Measurements from ENCODE around the gene KNCN. TPM values are rescaled to one million over a fixed set of nuclear protein-coding genes. Genes with fewer than 3 reads are reported as not detected.

Gene KNCN
- total RNA-seq, result not detected

DNA sequence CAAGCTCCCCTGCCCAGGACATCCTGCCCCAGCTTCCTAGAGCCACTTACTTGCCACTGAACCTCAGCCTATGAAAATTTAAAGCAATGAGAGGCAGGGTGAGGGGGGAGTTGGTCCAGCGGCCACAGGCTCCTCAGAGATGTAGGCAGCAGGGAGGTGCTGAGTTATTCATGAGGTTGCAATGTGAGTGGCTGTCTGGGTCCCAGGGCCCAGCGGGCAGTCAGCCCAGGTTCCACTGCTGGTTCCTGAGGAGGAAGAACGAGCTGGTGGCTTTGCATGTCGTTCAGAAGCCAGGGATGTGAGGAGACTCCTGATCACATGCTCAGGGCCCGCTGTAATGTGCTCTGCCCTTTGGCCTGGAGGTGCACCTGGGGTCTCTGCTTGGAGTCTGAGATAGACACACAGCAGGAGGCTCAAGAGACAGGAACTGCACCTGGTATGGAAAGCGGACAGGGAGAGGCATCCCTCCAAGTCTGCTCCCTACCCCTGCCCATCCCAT is at the start of gene KNCN:
TSS of gene KNCN (minus strand) at position 51 of the 499 bp plus-strand sequence. CDS start 432 bp downstream, outside the sequence.
- TF ChIP-seq, protein P1, sequence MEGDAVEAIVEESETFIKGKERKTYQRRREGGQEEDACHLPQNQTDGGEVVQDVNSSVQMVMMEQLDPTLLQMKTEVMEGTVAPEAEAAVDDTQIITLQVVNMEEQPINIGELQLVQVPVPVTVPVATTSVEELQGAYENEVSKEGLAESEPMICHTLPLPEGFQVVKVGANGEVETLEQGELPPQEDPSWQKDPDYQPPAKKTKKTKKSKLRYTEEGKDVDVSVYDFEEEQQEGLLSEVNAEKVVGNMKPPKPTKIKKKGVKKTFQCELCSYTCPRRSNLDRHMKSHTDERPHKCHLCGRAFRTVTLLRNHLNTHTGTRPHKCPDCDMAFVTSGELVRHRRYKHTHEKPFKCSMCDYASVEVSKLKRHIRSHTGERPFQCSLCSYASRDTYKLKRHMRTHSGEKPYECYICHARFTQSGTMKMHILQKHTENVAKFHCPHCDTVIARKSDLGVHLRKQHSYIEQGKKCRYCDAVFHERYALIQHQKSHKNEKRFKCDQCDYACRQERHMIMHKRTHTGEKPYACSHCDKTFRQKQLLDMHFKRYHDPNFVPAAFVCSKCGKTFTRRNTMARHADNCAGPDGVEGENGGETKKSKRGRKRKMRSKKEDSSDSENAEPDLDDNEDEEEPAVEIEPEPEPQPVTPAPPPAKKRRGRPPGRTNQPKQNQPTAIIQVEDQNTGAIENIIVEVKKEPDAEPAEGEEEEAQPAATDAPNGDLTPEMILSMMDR (IDR thresholded peaks at IDR 0.05), result no peak

DNA sequence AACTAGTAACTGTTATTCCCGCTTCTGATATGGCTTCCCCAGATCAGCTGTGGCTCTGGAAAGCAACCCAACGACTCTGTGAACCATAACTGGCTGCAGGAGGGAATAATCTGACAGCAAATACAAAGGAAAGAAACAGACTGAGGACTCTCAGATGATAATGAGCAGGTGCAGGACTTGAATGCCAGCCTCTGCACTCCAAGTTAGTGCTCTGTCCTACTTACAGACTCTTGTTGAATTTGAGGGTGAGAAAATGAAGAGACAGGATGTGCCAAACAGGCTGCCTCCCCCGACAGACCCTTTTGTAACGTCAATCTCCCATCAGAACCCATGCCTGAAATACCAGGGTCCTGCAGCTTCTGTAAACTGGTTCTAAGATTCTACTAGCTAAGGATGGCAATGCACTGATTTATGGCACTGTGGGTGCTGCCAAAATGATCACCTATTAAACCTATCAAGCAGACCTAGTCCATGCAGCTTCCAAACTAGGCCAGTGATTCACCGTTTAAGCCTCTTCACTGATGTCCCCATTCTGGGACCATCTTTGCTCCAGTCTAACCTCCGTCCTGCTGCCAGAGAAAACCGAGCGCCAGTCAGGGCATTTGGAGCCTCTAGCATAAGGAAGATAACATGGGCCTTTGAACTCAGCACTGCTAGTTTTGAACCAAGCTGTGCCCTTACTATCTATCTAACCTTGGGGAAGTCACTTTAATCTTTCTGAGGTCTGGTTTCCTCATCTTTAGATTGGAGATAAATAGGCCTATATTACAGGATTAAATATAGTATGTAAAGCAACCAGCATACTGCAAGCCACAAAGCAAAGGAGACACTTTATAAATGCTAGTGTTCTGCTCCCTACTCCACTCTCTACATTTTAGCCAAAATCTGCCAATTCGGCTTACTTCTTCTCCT is 47.9 kb upstream of the KNCN start:
- intact Hi-C loops (cut with DNase I), result no loop called here

More for the DNA sequence above, at the start of gene KNCN:
- Histone ChIP-seq H3K27me3 (no peaks in the 10 kb centered on the region), H3K27ac (no peak within 1 kb of the TSS), H3K9me3 (no peaks in the 10 kb centered on the region), H3K4me3 (no peak within 1 kb of the TSS), H3K4me1 (no peaks in the 10 kb centered on the region), H3K36me3 (no peaks in the 10 kb centered on the region)
- no peak for DNase-seq (ENCODE audit: low spot score in 2 of 2)
- intact Hi-C loops (cut with DNase I), result no loop called here

DNA sequence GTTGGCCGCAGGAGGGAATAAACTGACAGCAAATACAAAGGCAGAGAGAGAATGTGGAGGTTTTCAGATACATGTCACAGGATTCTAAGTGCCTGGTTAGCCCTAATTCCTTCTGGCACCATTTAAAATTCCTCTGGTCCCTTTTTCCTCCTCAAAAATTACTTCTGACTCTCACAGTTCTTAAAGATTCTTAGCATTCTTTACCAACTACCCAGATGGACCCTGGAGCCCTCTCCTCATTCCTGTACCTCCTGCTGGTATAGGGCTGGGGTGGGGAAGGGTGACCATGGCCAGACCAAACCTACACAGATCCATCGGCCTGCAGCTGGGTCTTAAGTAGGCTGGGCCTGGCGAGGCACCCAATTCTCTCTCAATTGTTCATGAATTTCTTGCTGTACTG is 45.4 kb upstream of the KNCN start:
- peaks cover 0 to under 1% of the 10 kb centered on the region in 2 donors for H3K4me1 ChIP-seq
- no peak for DNase-seq (ENCODE audit: low spot score in 2 of 2)
- no peak overlapping the region for H3K4me3 ChIP-seq
- peaks cover 21 to 23% of the 10 kb centered on the region in 2 donors for H3K36me3 ChIP-seq
- no peaks in the 10 kb centered on the region for H3K9me3 ChIP-seq
- H3K27ac ChIP-seq, result no peak overlapping the region
- no peaks in the 10 kb centered on the region for H3K27me3 ChIP-seq
- intact Hi-C loops (cut with DNase I), result no loop called here
- TF ChIP-seq, protein P1 (IDR thresholded peaks at IDR 0.05), result no peak

More for the DNA sequence above, 47.9 kb upstream of the KNCN start:
- H3K27me3 ChIP-seq, result no peaks in the 10 kb centered on the region
- no peaks in the 10 kb centered on the region for H3K36me3 ChIP-seq
- TF ChIP-seq, protein P1 (IDR thresholded peaks at IDR 0.05), result no peak
- H3K27ac ChIP-seq, result no peak overlapping the region
- peaks cover 2 to 13% of the 10 kb centered on the region in 2 donors for H3K4me1 ChIP-seq
- no peak for DNase-seq (ENCODE audit: low spot score in 2 of 2)
- no peak overlapping the region for H3K4me3 ChIP-seq
- no peaks in the 10 kb centered on the region for H3K9me3 ChIP-seq

DNA sequence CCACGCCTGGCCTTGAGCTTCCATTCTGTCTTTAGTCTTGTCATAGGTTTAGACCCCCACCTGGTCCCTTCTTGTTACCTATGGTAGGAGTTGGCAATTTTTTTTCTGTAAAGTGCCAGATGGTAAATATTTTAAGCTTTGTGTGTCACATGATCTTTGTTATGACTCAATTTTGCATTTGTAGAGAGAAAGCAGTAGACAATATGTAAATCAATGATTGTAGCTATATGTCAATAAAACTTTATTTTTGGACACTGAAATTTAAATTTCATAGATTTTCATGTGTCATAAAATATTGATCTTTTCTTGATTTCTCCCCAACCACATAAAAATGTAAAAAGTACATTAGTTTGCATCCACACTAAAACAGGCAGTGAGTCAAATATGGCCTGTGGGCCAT is 44.6 kb upstream of the KNCN start:
- Histone ChIP-seq H3K9me3 (no peaks in the 10 kb centered on the region), H3K27me3 (no peaks in the 10 kb centered on the region), H3K4me1 (no peaks in the 10 kb centered on the region), H3K36me3 (peaks cover 29 to 31% of the 10 kb centered on the region in 2 donors), H3K4me3 (no peak overlapping the region), H3K27ac (peak overlapping the region in 1 of 2 donors; percentile 22)
- intact Hi-C loops (cut with DNase I), result no loop called here
- TF ChIP-seq, protein P1 (IDR thresholded peaks at IDR 0.05), result no peak
- DNase-seq (ENCODE audit: low spot score in 2 of 2), result no peak

DNA sequence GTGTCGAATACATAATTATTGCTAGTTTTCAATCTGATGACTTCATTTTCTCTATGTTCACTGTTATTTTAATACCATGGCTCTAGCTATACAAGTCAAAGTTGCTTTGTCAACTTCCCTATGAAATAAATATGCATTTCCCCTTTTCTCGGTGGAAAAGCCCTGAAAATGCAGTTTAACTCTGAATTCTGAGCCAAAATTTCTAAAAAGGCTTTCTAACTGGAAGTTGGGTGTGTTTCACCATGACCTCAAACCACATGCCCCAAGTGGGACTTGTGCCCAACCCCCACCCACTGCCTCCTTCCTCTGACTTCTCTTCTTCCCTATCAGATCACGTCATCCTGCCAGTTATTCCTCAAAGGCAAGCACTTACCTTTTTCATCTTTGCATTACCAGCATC is 43.7 kb upstream of the KNCN start:
- H3K4me1 ChIP-seq, result no peaks in the 10 kb centered on the region
- no peaks in the 10 kb centered on the region for H3K9me3 ChIP-seq
- DNase-seq (ENCODE audit: low spot score in 2 of 2), result peak in 1 of 2 donors; percentile 83
- H3K4me3 ChIP-seq, result no peak overlapping the region
- TF ChIP-seq, protein P1 (IDR thresholded peaks at IDR 0.05), result no peak
- no peaks in the 10 kb centered on the region for H3K27me3 ChIP-seq
- H3K27ac ChIP-seq, result peak overlapping the region; percentile 39 to 59
- peaks cover 34 to 39% of the 10 kb centered on the region in 2 donors for H3K36me3 ChIP-seq
- intact Hi-C loops (cut with DNase I), result no loop called here

All from ascending aorta (tissue), 2 donors.